Activated naive CD4-positive, alpha-beta T cell treated with anti-CD3 and anti-CD28 coated beads, Interleukin-2, amount 10 ng/mL, durations not matched to agents 7 days and 5 days (primary cell): ENCODE data around the gene KDM7A.

ENCODE experiments used
- CTCF ChIA-PET: fragments of 350-600 bp; sonication (Branson Sonifier 250); formaldehyde crosslinking; loops from one replicate; lab custom pipeline; 2021; ENCODE audit warnings: antibody characterized with exemption; lab: Charles Lee
- DNase-seq: peaks from one replicate; pipeline ENCODE4 v3.0.0-alpha.2; 2020
- H3K27ac Mint-ChIP-seq: one replicate; pipeline ENCODE4 v1.8.0; 2021; ENCODE audit warnings: mild to moderate bottlenecking, moderate library complexity, mixed read lengths
- H3K27me3 Mint-ChIP-seq: one replicate; pipeline ENCODE4 v1.8.0; 2021; ENCODE audit warnings: mild to moderate bottlenecking, mixed read lengths
- H3K36me3 Mint-ChIP-seq: one replicate; pipeline ENCODE4 v1.8.0; 2021; ENCODE audit warnings: mixed read lengths
- H3K4me1 Mint-ChIP-seq: one replicate; pipeline ENCODE4 v1.8.0; 2021; ENCODE audit warnings: mixed read lengths
- H3K4me3 Mint-ChIP-seq: one replicate; pipeline ENCODE4 v1.8.0; 2021; ENCODE audit warnings: mild to moderate bottlenecking, moderate library complexity, mixed read lengths
- H3K9me3 Mint-ChIP-seq: one replicate; pipeline ENCODE4 v1.8.0; 2021; ENCODE audit warnings: mixed read lengths

Gene KDM7A

DNA sequence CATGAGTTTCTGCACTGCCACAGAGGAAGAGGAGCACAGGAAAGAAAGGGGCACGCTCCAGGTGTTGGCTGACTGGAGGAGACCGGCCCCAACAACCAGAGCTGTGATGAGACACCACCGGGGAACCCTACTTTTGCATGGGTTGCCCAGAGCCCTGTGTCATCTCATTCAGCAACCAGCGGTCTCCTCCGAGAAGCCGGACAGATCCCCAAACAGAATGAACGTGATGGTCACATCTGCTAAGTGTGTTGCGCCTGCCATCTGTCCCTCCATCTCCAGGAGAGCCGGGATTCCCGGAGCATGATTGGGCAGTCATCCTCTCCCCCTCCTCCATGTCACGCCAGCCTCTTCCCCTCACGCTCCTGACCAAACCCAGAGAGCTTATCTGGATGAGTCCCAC, 136.9 kb downstream of the KDM7A start:
- H3K27ac Mint-ChIP-seq: no peak overlapping the region
- no peaks in the 10 kb centered on the region for H3K9me3 Mint-ChIP-seq
- peaks cover 35% of the 10 kb centered on the region for H3K4me1 Mint-ChIP-seq
- peaks cover 71% of the 10 kb centered on the region for H3K36me3 Mint-ChIP-seq
- H3K4me3 Mint-ChIP-seq: no peak overlapping the region
- H3K27me3 Mint-ChIP-seq: no peaks in the 10 kb centered on the region
- CTCF ChIA-PET: no interaction called here
- DNase-seq: no peak

DNA sequence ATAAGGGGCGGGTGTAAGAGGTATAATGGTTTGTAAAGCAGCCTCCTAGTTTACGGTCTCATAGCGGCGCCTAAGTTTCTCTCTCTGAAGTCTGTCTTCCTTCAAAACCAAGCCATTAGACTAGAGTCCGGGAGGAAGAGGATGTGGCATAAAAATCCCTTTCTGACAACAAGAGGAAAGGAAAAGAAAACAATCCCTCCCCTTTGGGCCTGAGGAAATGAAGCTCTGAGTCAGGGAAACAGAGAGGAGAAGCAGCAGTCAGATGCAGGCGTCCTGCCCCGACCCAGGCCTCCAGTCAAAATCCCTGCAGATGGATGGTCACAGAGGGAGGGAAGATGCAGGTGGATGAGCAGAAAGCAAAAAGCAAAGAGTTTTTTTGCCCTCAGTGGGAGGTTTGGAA, 137.7 kb downstream of the KDM7A start:
- H3K4me3 Mint-ChIP-seq: no peak overlapping the region
- peaks cover 35% of the 10 kb centered on the region for H3K4me1 Mint-ChIP-seq
- no peak for DNase-seq
- CTCF ChIA-PET: interaction anchor here (1.3 to 1.5 kb wide), 2 partner anchors 12 to 418 kb away, joined by 3 read pairs; no protein-coding TSS in a partner anchor
- H3K27me3 Mint-ChIP-seq: no peaks in the 10 kb centered on the region
- no peaks in the 10 kb centered on the region for H3K9me3 Mint-ChIP-seq
- peaks cover 67% of the 10 kb centered on the region for H3K36me3 Mint-ChIP-seq
- H3K27ac Mint-ChIP-seq: no peak overlapping the region

DNA sequence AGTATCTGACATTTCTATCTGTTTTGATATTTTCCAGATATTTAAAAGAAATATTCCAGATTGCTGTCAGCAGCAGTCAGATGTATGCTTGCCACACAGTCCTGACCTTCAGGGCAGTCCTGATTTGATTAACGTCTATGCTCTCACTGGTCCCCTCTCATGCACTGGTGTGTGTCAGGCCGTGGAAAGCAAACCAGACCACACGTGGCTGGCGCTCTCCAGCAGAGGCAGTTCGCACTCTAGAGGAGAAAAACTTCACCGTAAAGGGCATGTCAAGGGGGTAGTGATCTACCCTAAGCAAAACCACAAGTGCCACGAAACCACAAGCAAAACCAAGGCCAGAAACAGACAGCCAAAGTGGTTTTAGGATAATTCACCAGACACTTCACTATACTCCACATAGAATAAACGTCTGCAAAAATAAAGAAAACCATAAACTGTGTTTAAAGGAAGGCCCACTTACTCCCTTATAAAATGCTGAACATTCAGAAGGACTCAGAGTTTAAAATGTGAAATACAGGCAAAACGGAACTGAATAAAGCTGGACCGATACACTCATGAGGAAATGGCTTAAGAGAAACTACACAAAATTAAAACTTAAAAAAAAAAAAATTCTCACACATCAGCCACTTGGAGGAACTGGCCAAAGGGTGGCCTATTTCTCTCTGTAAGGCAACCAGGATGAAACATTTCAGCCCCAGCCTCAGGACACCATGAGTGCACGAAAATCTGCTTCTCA, 140.4 kb downstream of the KDM7A start:
- CTCF ChIA-PET: no interaction called here
- no peak for DNase-seq

DNA sequence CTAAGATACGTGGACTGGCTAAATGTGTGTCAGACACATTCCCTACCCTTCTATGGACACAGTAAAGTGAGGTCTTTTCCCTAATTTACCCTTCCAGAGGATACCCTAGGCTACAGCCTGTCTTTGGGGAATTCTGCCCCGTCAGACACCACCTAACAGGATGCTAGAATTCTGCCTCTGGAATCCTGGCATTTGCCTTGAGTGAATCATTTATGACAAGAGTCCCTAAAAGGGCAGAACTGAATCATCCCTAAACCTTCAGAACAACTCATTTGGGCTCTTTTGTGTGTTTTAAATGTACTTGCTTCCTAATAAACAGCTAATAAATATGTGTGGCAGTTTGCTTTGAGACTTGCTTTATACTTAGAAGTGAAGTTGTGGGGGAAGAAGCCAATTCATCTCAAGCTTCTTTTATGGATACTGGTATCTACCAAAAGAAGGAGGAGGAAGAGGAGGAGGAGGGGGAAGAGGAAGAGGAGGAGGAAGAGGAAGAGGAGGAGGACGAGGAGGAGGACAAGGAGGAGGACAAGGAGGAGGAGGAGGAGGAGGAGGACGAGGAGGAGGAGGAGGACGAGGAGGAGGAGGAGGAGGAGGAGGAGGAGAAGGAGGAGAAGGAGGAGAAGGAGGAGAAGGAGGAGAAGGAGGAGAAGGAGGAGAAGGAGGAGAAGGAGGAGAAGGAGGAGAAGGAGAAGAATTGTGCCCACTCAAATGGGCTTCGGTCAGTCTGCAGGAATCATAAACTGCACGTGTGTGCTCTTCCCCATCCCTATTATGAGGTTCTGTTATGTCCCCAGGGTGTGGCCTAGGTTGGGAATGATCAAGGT, 141.2 kb downstream of the KDM7A start:
- H3K36me3 Mint-ChIP-seq: peaks cover 66% of the 10 kb centered on the region
- no peak overlapping the region for H3K4me3 Mint-ChIP-seq
- DNase-seq: no peak
- CTCF ChIA-PET: no interaction called here
- no peaks in the 10 kb centered on the region for H3K27me3 Mint-ChIP-seq
- H3K9me3 Mint-ChIP-seq: no peaks in the 10 kb centered on the region
- H3K4me1 Mint-ChIP-seq: peaks cover 41% of the 10 kb centered on the region
- no peak overlapping the region for H3K27ac Mint-ChIP-seq

More for the DNA sequence above, 140.4 kb downstream of the KDM7A start:
- Mint-ChIP-seq H3K27me3 (no peaks in the 10 kb centered on the region), H3K4me1 (peaks cover 44% of the 10 kb centered on the region), H3K36me3 (peaks cover 70% of the 10 kb centered on the region), H3K27ac (no peak overlapping the region), H3K4me3 (no peak overlapping the region), H3K9me3 (no peaks in the 10 kb centered on the region)
